Subcutaneous adipose tissue (tissue), 4 donors: ENCODE data around the gene FKBP10. TPM values are rescaled to one million over a fixed set of nuclear protein-coding genes. Genes with fewer than 3 reads are reported as not detected.

Source experiments
- CTCF ChIP-seq: fragments of 450-650 bp; IDR thresholded peaks from one replicate; pipeline ENCODE4 v1.5.1; 2016; ENCODE audit warnings: low read depth, mild to moderate bottlenecking, control low read depth, antibody characterized with exemption, moderate library complexity
- total RNA-seq, 4 donors: library from RNA; depleted of rRNA; stranded (reverse); fragments of >200 nt; gene quantifications; one replicate each; pipeline ENCODE4 v1.1.0, GENCODE V29; 2016

FKBP10 gene
- total RNA-seq, 4 donors from 2014 or later = 13.7 to 34.8 (median 23.1) TPM

- TF ChIP-seq CTCF = no peak
Observed at GRCh38 chr17:41806685-41807445, 5.9 kb upstream of the FKBP10 start.

DNA sequence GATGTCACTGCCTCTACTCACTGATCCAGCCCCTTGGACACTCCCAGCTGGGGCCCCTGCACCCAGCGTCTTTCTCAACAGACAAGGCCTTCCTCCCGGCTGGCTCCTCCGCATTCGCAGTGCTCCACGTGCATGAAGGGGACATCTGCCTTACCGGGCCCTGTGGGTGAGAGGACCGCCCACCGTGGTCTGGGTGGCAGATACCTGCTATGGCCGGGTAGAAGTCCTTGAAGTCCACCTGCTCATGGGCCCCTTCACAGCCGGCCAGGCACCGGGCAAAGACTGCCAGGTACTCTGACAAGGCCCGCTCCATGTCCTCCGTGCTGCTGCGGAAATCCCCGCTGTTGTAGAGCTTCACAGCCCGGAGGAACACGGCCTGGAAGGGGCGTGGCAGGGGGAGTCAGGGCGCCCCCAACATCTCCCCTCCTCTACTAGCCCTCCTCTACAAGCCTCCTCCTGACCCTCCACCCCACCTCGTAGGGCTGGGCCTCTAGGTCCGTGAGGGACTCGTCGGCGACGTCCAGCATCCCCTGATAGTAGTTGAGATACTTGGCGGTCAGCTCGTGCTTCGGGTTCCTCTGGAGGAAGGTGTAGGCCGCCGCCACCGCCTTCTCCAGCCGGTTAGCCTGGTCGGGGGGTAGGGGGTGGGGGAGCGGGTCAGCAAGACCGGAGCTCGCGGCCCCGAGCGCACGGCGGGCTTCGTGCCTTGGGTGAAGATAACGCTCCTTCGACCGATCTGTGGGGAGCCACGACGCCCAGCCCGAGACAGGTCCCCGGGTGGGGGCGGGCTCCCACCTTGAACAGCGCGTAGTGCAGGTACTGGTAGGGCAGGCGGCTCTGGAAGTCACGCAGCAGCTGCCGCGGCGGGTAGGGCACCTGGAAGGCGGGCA is 1.9 kb upstream of the FKBP10 start:
- no peak for TF ChIP-seq CTCF

DNA sequence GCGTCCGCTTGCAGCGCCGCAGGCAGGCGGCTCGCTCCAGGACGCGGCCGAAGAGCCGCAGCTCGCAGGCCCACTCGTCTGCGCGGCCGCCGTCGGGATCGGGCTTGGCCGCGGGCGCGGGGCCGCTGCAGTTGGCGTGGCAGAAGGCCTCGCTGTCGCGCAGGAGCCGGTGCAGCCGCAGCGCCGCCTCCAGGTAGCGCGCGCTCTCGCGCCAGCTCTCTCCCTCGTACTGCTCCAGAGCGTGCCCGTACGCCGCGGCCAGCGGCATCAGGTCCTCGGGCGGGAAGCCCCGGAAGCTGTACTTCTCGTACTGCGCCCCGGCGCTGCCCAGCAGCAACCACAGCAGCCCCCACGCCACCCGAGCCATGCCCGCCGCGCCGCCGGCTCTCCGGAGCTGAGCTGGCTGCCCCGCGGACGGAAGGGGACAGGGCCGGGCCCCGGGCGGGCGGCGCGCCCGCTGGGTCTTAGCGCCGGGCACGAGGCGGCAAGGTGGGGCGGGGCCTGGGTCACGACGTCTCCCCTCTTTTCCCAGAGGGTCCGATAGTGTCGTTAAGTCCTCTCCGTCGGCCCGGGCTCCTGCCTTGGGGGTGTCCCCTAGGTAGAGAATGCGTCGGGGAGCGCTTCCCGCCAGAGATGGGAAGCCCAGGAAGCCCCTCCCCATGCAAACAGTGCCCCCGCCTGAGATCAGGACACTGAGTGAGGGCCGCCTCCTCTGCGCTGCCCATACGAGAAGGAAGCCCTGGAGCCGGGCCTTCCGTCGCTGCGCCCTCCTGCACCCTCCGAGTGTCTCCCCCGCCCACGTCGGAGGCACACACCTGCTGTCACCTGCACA is 1.0 kb upstream of the FKBP10 start, which contains the start of gene P3H4:
Gene P3H4 (minus strand): TSS at position 401 of the 832 bp plus-strand sequence. CDS start 34 bp downstream, at position 367.
- TF ChIP-seq CTCF = no peak

DNA sequence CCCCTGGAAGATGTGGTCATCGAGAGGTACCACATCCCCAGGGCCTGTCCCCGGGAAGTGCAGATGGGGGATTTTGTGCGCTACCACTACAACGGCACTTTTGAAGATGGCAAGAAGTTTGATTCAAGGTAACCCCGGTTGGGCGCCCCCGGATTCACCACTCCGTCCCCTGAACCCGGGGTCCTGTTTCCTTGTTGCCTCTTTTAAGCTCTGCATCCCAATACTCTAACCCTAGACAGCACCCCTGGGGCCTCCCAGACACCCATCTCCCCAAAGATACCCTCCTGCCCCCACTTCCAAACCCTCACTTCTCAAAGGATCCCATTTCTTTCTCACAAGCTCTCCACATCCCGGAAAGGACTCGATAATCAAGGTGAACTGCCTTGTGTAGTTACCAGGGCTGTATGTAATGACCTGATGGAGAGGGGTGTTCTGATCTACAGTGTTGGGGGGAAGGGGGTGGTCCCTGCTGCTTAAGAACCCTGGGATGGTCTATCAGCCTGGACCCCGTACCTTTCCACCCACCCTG is 412 bp downstream of the FKBP10 start:
- no peak for TF ChIP-seq CTCF

GRCh38 chr17:41813699-41814124 is 908 bp downstream of the FKBP10 start:
- TF ChIP-seq CTCF = no peak

- TF ChIP-seq CTCF = no peak
Observed at GRCh38 chr17:41814195-41814594, 1.4 kb downstream of the FKBP10 start.
